HG03103 (cell line): Measurements from ENCODE around the gene IQGAP2.

Experiments
- ATAC-seq: cut with Tn5 transposase; IDR thresholded peaks from one replicate; pipeline ENCODE4 v1.9.1; 2021; ENCODE audit warnings: low read depth; ENCODE audit not compliant: unreplicated experiment

Gene IQGAP2

GRCh38 chr5:76555717-76556116 is 152.6 kb downstream of the IQGAP2 start:
- no peak for ATAC-seq

GRCh38 chr5:76556511-76557221 is 153.6 kb downstream of the IQGAP2 start:
- ATAC-seq: peak; percentile 95

- no peak for ATAC-seq
These were observed 158.1 kb downstream of the IQGAP2 start for GRCh38 chr5:76560952-76561891.

GRCh38 chr5:76561959-76562358 is 158.9 kb downstream of the IQGAP2 start:
- ATAC-seq: no peak

GRCh38 chr5:76565009-76565408 is 161.9 kb downstream of the IQGAP2 start:
- no peak for ATAC-seq

- no peak for ATAC-seq
These were observed 167.1 kb downstream of the IQGAP2 start for GRCh38 chr5:76570153-76570552.

GRCh38 chr5:76571559-76571958 is 168.5 kb downstream of the IQGAP2 start:
- no peak for ATAC-seq

GRCh38 chr5:76576450-76576849 is 173.4 kb downstream of the IQGAP2 start:
- no peak for ATAC-seq

- no peak for ATAC-seq
These were observed 173.9 kb downstream of the IQGAP2 start for GRCh38 chr5:76576996-76577395.

- ATAC-seq: no peak
These were observed 176.3 kb downstream of the IQGAP2 start for GRCh38 chr5:76579166-76579937.

GRCh38 chr5:76580981-76581380 is 177.9 kb downstream of the IQGAP2 start:
- ATAC-seq: no peak

GRCh38 chr5:76582230-76583162 is 179.4 kb downstream of the IQGAP2 start:
- peak; percentile 85 for ATAC-seq

GRCh38 chr5:76583163-76584047 is 180.3 kb downstream of the IQGAP2 start:
- no peak for ATAC-seq

GRCh38 chr5:76585783-76586217 is 182.7 kb downstream of the IQGAP2 start:
- ATAC-seq: no peak

GRCh38 chr5:76586531-76586930 is 183.4 kb downstream of the IQGAP2 start:
- ATAC-seq: no peak

- ATAC-seq: peak; percentile 82
These were observed 186.9 kb downstream of the IQGAP2 start for GRCh38 chr5:76590027-76590426.

- ATAC-seq: no peak
These were observed 188.3 kb downstream of the IQGAP2 start for GRCh38 chr5:76591366-76591765.

- no peak for ATAC-seq
These were observed 189.6 kb downstream of the IQGAP2 start for GRCh38 chr5:76592692-76593091.

- ATAC-seq: no peak
These were observed 191.0 kb downstream of the IQGAP2 start for GRCh38 chr5:76594107-76594506.
